ENCODE data around the gene ABCD2. TPM values are rescaled to one million over a fixed set of nuclear protein-coding genes. Genes with fewer than 3 reads are reported as not detected.

The ABCD2 gene
- total and polyA plus RNA-seq, 2 of the 4 experiments (the other 2 are of a cell fraction): not detected

DNA sequence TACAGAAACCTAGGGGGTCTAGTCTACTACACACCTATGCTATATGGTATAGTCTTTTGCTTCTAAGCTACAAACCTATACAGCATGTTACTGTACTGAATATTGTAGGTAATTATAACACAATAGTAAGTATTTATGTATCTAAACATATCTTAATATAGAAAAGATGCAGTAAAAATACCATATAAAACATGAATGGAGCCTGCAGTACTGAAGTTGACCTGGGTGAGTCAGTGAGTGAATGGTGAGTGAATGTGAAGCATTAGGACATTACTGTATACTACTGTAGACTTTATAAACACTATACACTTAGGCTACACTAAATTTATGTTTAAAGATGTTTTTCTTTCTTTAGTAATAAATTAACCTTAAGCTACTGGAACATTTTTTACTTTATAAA, 13.1 kb upstream of the ABCD2 start:
- Histone ChIP-seq H3K9me1 (ENCODE audit: insufficient read depth, low read length) (no peaks in the 10 kb centered on the region), H2AK9ac (replicated peaks; ENCODE audit: low read depth, low read length, poor library complexity) (no peak overlapping the region), H2AFZ (replicated peaks; ENCODE audit: low read length, poor library complexity) (no peak overlapping the region), H3K9me3 (ENCODE audit: control insufficient read depth, insufficient read depth, low read length) (no peaks in the 10 kb centered on the region), H4K91ac (ENCODE audit: insufficient read depth, low read depth, low read length) (no peak overlapping the region), H2AK5ac (ENCODE audit: low read depth, low read length) (no peak overlapping the region), H3K27me3 (ENCODE audit: control insufficient read depth, insufficient read depth, low read length) (no peaks in the 10 kb centered on the region), H3K18ac (ENCODE audit: low read depth, low read length) (no peak overlapping the region), H3K4me2 (ENCODE audit: low read depth, low read length) (no peak overlapping the region), H4K20me1 (ENCODE audit: insufficient read depth, low read length) (no peaks in the 10 kb centered on the region), H4K5ac (ENCODE audit: low read depth, low read length) (no peak overlapping the region), H3K79me1 (ENCODE audit: low read depth in 1 of 2, low read length in 2 of 2) (no peaks in the 10 kb centered on the region), H2BK120ac (ENCODE audit: low read depth, low read length) (no peak overlapping the region), H3K9ac (ENCODE audit: low read depth, low read length) (no peak overlapping the region), H2BK15ac (ENCODE audit: low read depth, low read length) (no peak overlapping the region), H4K8ac (ENCODE audit: low read depth in 2 of 2, low read length in 2 of 2) (no peak overlapping the region), H3K56ac (ENCODE audit: extremely low read depth, insufficient read depth, low read length) (no peak overlapping the region), H3K36me3 (ENCODE audit: control insufficient read depth, insufficient read depth, low read length) (no peaks in the 10 kb centered on the region), H3K27ac (ENCODE audit: insufficient read depth, low read length) (no peak overlapping the region), H3K23ac (ENCODE audit: low read depth, low read length) (no peak overlapping the region), H3K4me1 (ENCODE audit: control insufficient read depth, insufficient read depth, low read length) (no peaks in the 10 kb centered on the region), H3K4ac (ENCODE audit: low read depth, low read length) (no peak overlapping the region), H2BK5ac (ENCODE audit: low read depth, low read length, poor library complexity, severe bottlenecking) (no peak overlapping the region), H2BK20ac (ENCODE audit: low read depth, low read length) (no peak overlapping the region), H3K4me3 (ENCODE audit: insufficient read depth, low read depth, low read length) (no peak overlapping the region), H3K14ac (replicated peaks; ENCODE audit: low read depth, low read length) (no peak overlapping the region)
- intact Hi-C loops (cut with micrococcal nuclease): no loop called here
- ChIA-PET CTCF (no interaction called here), POLR2A (ENCODE audit: unreplicated experiment) (no interaction called here)
- TF ChIP-seq RCOR1 (IDR thresholded peaks at IDR 0.05; ENCODE audit: insufficient replicate concordance, low read length) (no peak), POLR2A (IDR thresholded peaks at IDR 0.05; ENCODE audit: low read depth, low read length) (no peak), RAD21 (IDR thresholded peaks at IDR 0.05; ENCODE audit: low read length) (no peak), RFX5 (IDR thresholded peaks at IDR 0.05; ENCODE audit: low read depth, low read length) (no peak), SMC3 (IDR thresholded peaks at IDR 0.05; ENCODE audit: low read depth, low read length) (no peak), BHLHE40 (IDR thresholded peaks at IDR 0.05; ENCODE audit: low read depth, low read length) (no peak), FOS (IDR thresholded peaks at IDR 0.05; ENCODE audit: low read depth, low read length) (no peak), NFE2L2 (IDR thresholded peaks at IDR 0.05; ENCODE audit: low read depth, low read length) (no peak), CHD1 (IDR thresholded peaks at IDR 0.05; ENCODE audit: low read depth, low read length) (no peak), MAFK (IDR thresholded peaks at IDR 0.05; ENCODE audit: low read depth, low read length) (no peak), MAZ (IDR thresholded peaks at IDR 0.05; ENCODE audit: borderline replicate concordance, low read depth, low read length) (no peak), CEBPB (IDR thresholded peaks at IDR 0.05; ENCODE audit: low read depth, low read length) (no peak), CTCF (conservative IDR thresholded peaks at IDR 0.05; ENCODE audit: low read depth, low read length) (no peak)
- TF ChIP-seq, protein P1, sequence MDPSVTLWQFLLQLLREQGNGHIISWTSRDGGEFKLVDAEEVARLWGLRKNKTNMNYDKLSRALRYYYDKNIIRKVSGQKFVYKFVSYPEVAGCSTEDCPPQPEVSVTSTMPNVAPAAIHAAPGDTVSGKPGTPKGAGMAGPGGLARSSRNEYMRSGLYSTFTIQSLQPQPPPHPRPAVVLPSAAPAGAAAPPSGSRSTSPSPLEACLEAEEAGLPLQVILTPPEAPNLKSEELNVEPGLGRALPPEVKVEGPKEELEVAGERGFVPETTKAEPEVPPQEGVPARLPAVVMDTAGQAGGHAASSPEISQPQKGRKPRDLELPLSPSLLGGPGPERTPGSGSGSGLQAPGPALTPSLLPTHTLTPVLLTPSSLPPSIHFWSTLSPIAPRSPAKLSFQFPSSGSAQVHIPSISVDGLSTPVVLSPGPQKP (IDR thresholded peaks at IDR 0.05; ENCODE audit: borderline replicate concordance, low read depth, low read length): no peak
- TF ChIP-seq, protein P2, sequence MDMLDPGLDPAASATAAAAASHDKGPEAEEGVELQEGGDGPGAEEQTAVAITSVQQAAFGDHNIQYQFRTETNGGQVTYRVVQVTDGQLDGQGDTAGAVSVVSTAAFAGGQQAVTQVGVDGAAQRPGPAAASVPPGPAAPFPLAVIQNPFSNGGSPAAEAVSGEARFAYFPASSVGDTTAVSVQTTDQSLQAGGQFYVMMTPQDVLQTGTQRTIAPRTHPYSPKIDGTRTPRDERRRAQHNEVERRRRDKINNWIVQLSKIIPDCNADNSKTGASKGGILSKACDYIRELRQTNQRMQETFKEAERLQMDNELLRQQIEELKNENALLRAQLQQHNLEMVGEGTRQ (IDR thresholded peaks at IDR 0.05; ENCODE audit: low read depth, low read length): no peak
- ATAC-seq (ENCODE audit: low read depth): no peak
- BruUV-seq (replicated peaks): no TSS peak
- DNase-seq: no peak
- in situ Hi-C loops (cut with MboI; ENCODE audit: low sequenced_read_pairs): no loop called here
- dilution Hi-C loops (cut with HindIII; ENCODE audit: low sequenced_read_pairs, unreplicated experiment): no loop called here
